Peyer's patch (tissue), 4 donors: ENCODE data around the gene RAPGEF3.

ENCODE experiments used
- POLR2A ChIP-seq, 2 donors: fragments of 450-650 bp; IDR thresholded peaks; one replicate each; pipeline ENCODE4 v1.5.1; 2017; ENCODE audit warnings: antibody characterized with exemption in 2 of 2, mild to moderate bottlenecking in 2 of 2, moderate library complexity in 2 of 2
- TF ChIP-seq, protein P1 (sequence below), 6 experiments: fragments of 450-650 bp in 4 of 6; fragments of 200-600 bp in 2 of 6; sonication (generic) in 1 of 6; IDR thresholded peaks; one replicate each; pipeline ENCODE4 v1.5.1; 2017 to 2019; ENCODE audit warnings: antibody characterized with exemption in 6 of 6, mild to moderate bottlenecking in 3 of 6, moderate library complexity in 1 of 6

- TF ChIP-seq, protein P1, sequence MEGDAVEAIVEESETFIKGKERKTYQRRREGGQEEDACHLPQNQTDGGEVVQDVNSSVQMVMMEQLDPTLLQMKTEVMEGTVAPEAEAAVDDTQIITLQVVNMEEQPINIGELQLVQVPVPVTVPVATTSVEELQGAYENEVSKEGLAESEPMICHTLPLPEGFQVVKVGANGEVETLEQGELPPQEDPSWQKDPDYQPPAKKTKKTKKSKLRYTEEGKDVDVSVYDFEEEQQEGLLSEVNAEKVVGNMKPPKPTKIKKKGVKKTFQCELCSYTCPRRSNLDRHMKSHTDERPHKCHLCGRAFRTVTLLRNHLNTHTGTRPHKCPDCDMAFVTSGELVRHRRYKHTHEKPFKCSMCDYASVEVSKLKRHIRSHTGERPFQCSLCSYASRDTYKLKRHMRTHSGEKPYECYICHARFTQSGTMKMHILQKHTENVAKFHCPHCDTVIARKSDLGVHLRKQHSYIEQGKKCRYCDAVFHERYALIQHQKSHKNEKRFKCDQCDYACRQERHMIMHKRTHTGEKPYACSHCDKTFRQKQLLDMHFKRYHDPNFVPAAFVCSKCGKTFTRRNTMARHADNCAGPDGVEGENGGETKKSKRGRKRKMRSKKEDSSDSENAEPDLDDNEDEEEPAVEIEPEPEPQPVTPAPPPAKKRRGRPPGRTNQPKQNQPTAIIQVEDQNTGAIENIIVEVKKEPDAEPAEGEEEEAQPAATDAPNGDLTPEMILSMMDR (IDR thresholded peaks at IDR 0.05) = peak in 2 of 6 experiments; percentile 8 to 12
- no peak for TF ChIP-seq POLR2A (IDR thresholded peaks at IDR 0.05)
These were observed 43.6 kb upstream of the RAPGEF3 start for GRCh38 chr12:47802312-47802711.
